BLaER1 treated with 17β-estradiol and CSF1 and Interleukin-3, amounts not matched to agents 10 nM and 100 nM (cell line): ENCODE measurements around the gene IL4R.

Experiments
- H3K27ac ChIP-seq, 11 experiments: shearing (Covaris generic); formaldehyde crosslinking; 2 replicates each; pipeline ENCODE4 v1.8.1; 2022
- H3K27me3 ChIP-seq, 11 experiments: shearing (Covaris generic); formaldehyde crosslinking; 2 replicates each; pipeline ENCODE4 v1.8.1; 2022
- H3K36me3 ChIP-seq, 11 experiments: shearing (Covaris generic); formaldehyde crosslinking; 2 replicates each; pipeline ENCODE4 v1.8.1; 2022
- H3K4me1 ChIP-seq, 10 experiments: shearing (Covaris generic); formaldehyde crosslinking; 2 replicates each; pipeline ENCODE4 v1.8.1; 2022
- H3K4me2 ChIP-seq, 11 experiments: shearing (Covaris generic); formaldehyde crosslinking; 2 replicates each; pipeline ENCODE4 v1.8.1; 2022
- H3K4me3 ChIP-seq, 10 experiments: shearing (Covaris generic); formaldehyde crosslinking; 2 replicates each; pipeline ENCODE4 v1.8.1; 2022
- H3K9ac ChIP-seq, 11 experiments: shearing (Covaris generic); formaldehyde crosslinking; 2 replicates each; pipeline ENCODE4 v1.8.1; 2022
- H3K9me3 ChIP-seq, 11 experiments: shearing (Covaris generic); formaldehyde crosslinking; replicated peaks in 1 of 11; 2 replicates each; pipeline ENCODE4 v1.8.1; 2022
- H4K20me1 ChIP-seq, 11 experiments: shearing (Covaris generic); formaldehyde crosslinking; 2 replicates each; pipeline ENCODE4 v1.8.1; 2022
- Cebpa-rat ChIP-seq, 11 experiments: shearing (Covaris generic); IDR thresholded peaks; 2 replicates each; pipeline ENCODE4 v1.8.1; 2022

The IL4R gene

GRCh38 chr16:27344721-27345120, 30.9 kb downstream of the IL4R start:
- no peak for TF ChIP-seq Cebpa-rat (IDR thresholded peaks at IDR 0.05)
- Histone ChIP-seq H3K9me3 (peaks cover 0 to 14% (median 0%) of the 10 kb centered on the region in 11 experiments; a peak in 3 of 22 replicates), H4K20me1 (peaks cover 0 to 71% (median 0%) of the 10 kb centered on the region in 11 experiments; a peak in 6 of 22 replicates), H3K27me3 (no peaks in the 10 kb centered on the region), H3K4me3 (no peak overlapping the region), H3K9ac (no peak overlapping the region), H3K27ac (no peak overlapping the region), H3K36me3 (peaks cover 40 to 100% (median 97%) of the 10 kb centered on the region in 11 experiments), H3K4me1 (peaks cover 7 to 51% (median 28%) of the 10 kb centered on the region in 10 experiments), H3K4me2 (no peak overlapping the region)

- Histone ChIP-seq H3K27ac (no peak overlapping the region), H3K9me3 (peaks cover 0 to 14% (median 0%) of the 10 kb centered on the region in 11 experiments; a peak in 3 of 22 replicates), H4K20me1 (peaks cover 0 to 67% (median 0%) of the 10 kb centered on the region in 11 experiments; a peak in 5 of 22 replicates), H3K9ac (no peak overlapping the region; a peak in 1 of 22 replicates), H3K4me2 (no peak overlapping the region), H3K27me3 (no peaks in the 10 kb centered on the region), H3K36me3 (peaks cover 40 to 100% (median 97%) of the 10 kb centered on the region in 11 experiments), H3K4me1 (peaks cover 7 to 46% (median 27%) of the 10 kb centered on the region in 10 experiments), H3K4me3 (no peak overlapping the region)
- TF ChIP-seq Cebpa-rat (IDR thresholded peaks at IDR 0.05), result no peak
Observed at GRCh38 chr16:27345201-27345600, 31.4 kb downstream of the IL4R start.

- no peak for TF ChIP-seq Cebpa-rat (IDR thresholded peaks at IDR 0.05)
- H3K9ac ChIP-seq, result peak overlapping the region in 1 of 11 experiments; percentile 23; a peak in 1 of 22 replicates
- H3K36me3 ChIP-seq, result peaks cover 36 to 100% (median 97%) of the 10 kb centered on the region in 11 experiments
- H3K27ac ChIP-seq, result peak overlapping the region in 5 of 11 experiments; percentile 10 to 50 (median 41); a peak in 5 of 22 replicates
- H4K20me1 ChIP-seq, result peaks cover 0 to 59% (median 0%) of the 10 kb centered on the region in 11 experiments; a peak in 6 of 22 replicates
- H3K9me3 ChIP-seq, result peaks cover 0 to 20% (median 0%) of the 10 kb centered on the region in 11 experiments; a peak in 5 of 22 replicates
- peak overlapping the region; percentile 21 to 74 (median 37); a peak in 17 of 22 replicates for H3K4me2 ChIP-seq
- no peaks in the 10 kb centered on the region for H3K27me3 ChIP-seq
- no peak overlapping the region for H3K4me3 ChIP-seq
- peaks cover 7 to 30% (median 20%) of the 10 kb centered on the region in 10 experiments for H3K4me1 ChIP-seq
Observed at GRCh38 chr16:27346819-27347218, 33.0 kb downstream of the IL4R start.

GRCh38 chr16:27347930-27348685, 34.3 kb downstream of the IL4R start:
- peaks cover 0 to 53% (median 0%) of the 10 kb centered on the region in 11 experiments; a peak in 5 of 22 replicates for H4K20me1 ChIP-seq
- peaks cover 32 to 100% (median 97%) of the 10 kb centered on the region in 11 experiments for H3K36me3 ChIP-seq
- peaks cover 0 to 9% (median 0%) of the 10 kb centered on the region in 11 experiments; a peak in 4 of 22 replicates for H3K9me3 ChIP-seq
- no peak for TF ChIP-seq Cebpa-rat (IDR thresholded peaks at IDR 0.05)
- H3K9ac ChIP-seq, result no peak overlapping the region; a peak in 1 of 22 replicates
- peaks cover 7 to 28% (median 18%) of the 10 kb centered on the region in 10 experiments for H3K4me1 ChIP-seq
- no peak overlapping the region for H3K4me3 ChIP-seq
- H3K4me2 ChIP-seq, result peak overlapping the region in 4 of 11 experiments; percentile 17 to 74 (median 68); a peak in 6 of 22 replicates
- peak overlapping the region in 3 of 11 experiments; percentile 18 to 46 (median 41); a peak in 2 of 22 replicates for H3K27ac ChIP-seq
- H3K27me3 ChIP-seq, result no peaks in the 10 kb centered on the region

- no peak overlapping the region for H3K4me3 ChIP-seq
- peaks cover 0 to 16% (median 5%) of the 10 kb centered on the region in 11 experiments; a peak in 10 of 22 replicates for H3K9me3 ChIP-seq
- no peak for TF ChIP-seq Cebpa-rat (IDR thresholded peaks at IDR 0.05)
- H3K9ac ChIP-seq, result no peak overlapping the region
- H3K4me1 ChIP-seq, result peaks cover 7 to 28% (median 18%) of the 10 kb centered on the region in 10 experiments
- no peak overlapping the region for H3K27ac ChIP-seq
- peaks cover 39 to 100% (median 97%) of the 10 kb centered on the region in 11 experiments for H3K36me3 ChIP-seq
- peaks cover 0 to 56% (median 0%) of the 10 kb centered on the region in 11 experiments; a peak in 5 of 22 replicates for H4K20me1 ChIP-seq
- H3K4me2 ChIP-seq, result no peak overlapping the region
- H3K27me3 ChIP-seq, result no peaks in the 10 kb centered on the region
Observed at GRCh38 chr16:27349276-27349675, 35.5 kb downstream of the IL4R start.

GRCh38 chr16:27350006-27350405, 36.2 kb downstream of the IL4R start:
- H3K4me2 ChIP-seq, result no peak overlapping the region
- TF ChIP-seq Cebpa-rat (IDR thresholded peaks at IDR 0.05), result no peak
- no peak overlapping the region for H3K4me3 ChIP-seq
- H3K27ac ChIP-seq, result no peak overlapping the region
- H3K36me3 ChIP-seq, result peaks cover 43 to 100% (median 98%) of the 10 kb centered on the region in 11 experiments
- H3K9ac ChIP-seq, result no peak overlapping the region
- H3K4me1 ChIP-seq, result peaks cover 7 to 28% (median 18%) of the 10 kb centered on the region in 10 experiments
- H3K9me3 ChIP-seq, result peaks cover 0 to 16% (median 5%) of the 10 kb centered on the region in 11 experiments; a peak in 10 of 22 replicates
- peaks cover 0 to 53% (median 0%) of the 10 kb centered on the region in 11 experiments; a peak in 5 of 22 replicates for H4K20me1 ChIP-seq
- H3K27me3 ChIP-seq, result no peaks in the 10 kb centered on the region

- no peak overlapping the region for H3K4me2 ChIP-seq
- H3K36me3 ChIP-seq, result peaks cover 40 to 100% (median 99%) of the 10 kb centered on the region in 11 experiments
- H3K4me1 ChIP-seq, result peaks cover 0 to 12% (median 8%) of the 10 kb centered on the region in 10 experiments; a peak in 18 of 20 replicates
- peaks cover 0 to 16% (median 5%) of the 10 kb centered on the region in 11 experiments; a peak in 10 of 22 replicates for H3K9me3 ChIP-seq
- no peak overlapping the region for H3K9ac ChIP-seq
- no peaks in the 10 kb centered on the region for H3K27me3 ChIP-seq
- H3K4me3 ChIP-seq, result no peak overlapping the region
- peaks cover 0 to 36% (median 0%) of the 10 kb centered on the region in 11 experiments; a peak in 4 of 22 replicates for H4K20me1 ChIP-seq
- no peak for TF ChIP-seq Cebpa-rat (IDR thresholded peaks at IDR 0.05)
- H3K27ac ChIP-seq, result no peak overlapping the region
Observed at GRCh38 chr16:27351989-27352388, 38.2 kb downstream of the IL4R start.

- H3K27ac ChIP-seq, result no peak overlapping the region
- 0 out of 20 replicates have a peak, but pooled peaks cover 0 to 1% (median 0%) of the 10 kb centered on the region in 10 experiments for H3K4me1 ChIP-seq
- H3K36me3 ChIP-seq, result peaks cover 32 to 100% (median 92%) of the 10 kb centered on the region in 11 experiments
- no peak overlapping the region for H3K9ac ChIP-seq
- no peak overlapping the region for H3K4me2 ChIP-seq
- H3K4me3 ChIP-seq, result no peak overlapping the region
- peaks cover 0 to 20% (median 0%) of the 10 kb centered on the region in 11 experiments; a peak in 5 of 22 replicates for H4K20me1 ChIP-seq
- peaks cover 0 to 17% (median 7%) of the 10 kb centered on the region in 11 experiments; a peak in 13 of 22 replicates for H3K9me3 ChIP-seq
- H3K27me3 ChIP-seq, result no peaks in the 10 kb centered on the region
- no peak for TF ChIP-seq Cebpa-rat (IDR thresholded peaks at IDR 0.05)
Observed at GRCh38 chr16:27353853-27354252, 40.1 kb downstream of the IL4R start.
